ENCODE results near the gene ZMYND15. TPM values are rescaled to one million over a fixed set of nuclear protein-coding genes. Genes with fewer than 3 reads are reported as not detected.

Gene ZMYND15
- total RNA-seq, 1 experiment from 2014 or later, result 2.8 TPM

GRCh38 chr17:4743216-4743615 is 3.6 kb downstream of the ZMYND15 start:
- no peaks in the 10 kb centered on the region; the same call in 1 of the 2 replicates for H3K79me2 ChIP-seq (ENCODE audit: insufficient read depth, low read length)
- H3K9me2 ChIP-seq (ENCODE audit: insufficient read depth), result no peaks in the 10 kb centered on the region
- H2AFZ ChIP-seq (ENCODE audit: low read depth, low read length, poor library complexity, severe bottlenecking), result no peak overlapping the region
- no peak overlapping the region for H3K9ac ChIP-seq (ENCODE audit: low read length)
- DNase-seq (ENCODE audit: low read depth, low spot score) (no peak), ATAC-seq (no peak)
- H3K27me3 ChIP-seq (ENCODE audit: insufficient read depth, low read length), result no peaks in the 10 kb centered on the region
- TF ChIP-seq ZNF274 (IDR thresholded peaks at IDR 0.05; ENCODE audit: low read depth, low read length) (no peak), YY1 (IDR thresholded peaks at IDR 0.05; ENCODE audit: extremely low read depth, insufficient replicate concordance, low read depth, low read length) (no peak), EZH2 (IDR thresholded peaks at IDR 0.05) (no peak), ELF1 (IDR thresholded peaks at IDR 0.05; ENCODE audit: borderline replicate concordance, low read depth) (no peak), CEBPB (IDR thresholded peaks at IDR 0.05; ENCODE audit: low read depth) (no peak), CBX3 (IDR thresholded peaks at IDR 0.05; ENCODE audit: low read depth) (no peak), TCF7L2 (IDR thresholded peaks at IDR 0.05; ENCODE audit: borderline replicate concordance, extremely low read depth, insufficient read depth, insufficient read length) (no peak), SRF (IDR thresholded peaks at IDR 0.05; ENCODE audit: low read depth) (no peak), CTCF (IDR thresholded peaks at IDR 0.05 in 2 of 3, conservative IDR thresholded peaks at IDR 0.05 in 1 of 3; ENCODE audit: borderline replicate concordance in 1 of 3, insufficient read depth in 1 of 3, low read depth in 2 of 3, low read length in 2 of 3) (no peak), EZH2phosphoT487 (IDR thresholded peaks at IDR 0.05; ENCODE audit: borderline replicate concordance) (no peak), ZFX (IDR thresholded peaks at IDR 0.05) (no peak), ZBTB33 (IDR thresholded peaks at IDR 0.05; ENCODE audit: extremely low read depth, insufficient replicate concordance, low read length) (no peak), POLR2A (IDR thresholded peaks at IDR 0.05; ENCODE audit: borderline replicate concordance, extremely low read depth, insufficient read depth, insufficient read length) (no peak)
- H3K36me3 ChIP-seq (ENCODE audit: control insufficient read depth in 1 of 2, insufficient read depth in 2 of 2, low read length in 2 of 2), result no peaks in the 10 kb centered on the region
- no peak overlapping the region for H3K4me2 ChIP-seq (ENCODE audit: low read length)
- ChIA-PET CTCF (no interaction called here), POLR2A (no interaction called here), RAD21 (ENCODE audit: low non-redundant PET in 1 of 2, low total read pairs in 2 of 2, uncharacterized antibody in 2 of 2, unreplicated experiment in 2 of 2) (no interaction called here)
- intact Hi-C loops (cut with micrococcal nuclease), result no loop called here
- H3K4me1 ChIP-seq (ENCODE audit: control insufficient read depth in 1 of 2, insufficient read depth in 2 of 2, low read length in 2 of 2), result peaks cover 9 to 17% of the 10 kb centered on the region in 2 experiments
- H4K20me1 ChIP-seq (ENCODE audit: insufficient read depth), result no peaks in the 10 kb centered on the region
- H3K27ac ChIP-seq (ENCODE audit: low read depth, low read length), result no peak overlapping the region
- no TSS peak for BruUV-seq (replicated peaks)
- H3K4me3 ChIP-seq (replicated peaks in 1 of 2; ENCODE audit: low read depth in 1 of 2, low read length in 2 of 2), result no peak overlapping the region
- no peaks in the 10 kb centered on the region for H3K9me3 ChIP-seq (ENCODE audit: control insufficient read depth in 1 of 2, insufficient read depth in 1 of 2, low read depth in 1 of 2, low read length in 2 of 2)
